Thoracic aorta (tissue), 2 donors: ENCODE measurements around the gene HMG20A. TPM values are rescaled to one million over a fixed set of nuclear protein-coding genes. Genes with fewer than 3 reads are reported as not detected.

Source experiments
- ATAC-seq: fragments of 150-250 bp; one replicate; pipeline ENCODE4 v1.8.0; 2017; ENCODE audit warnings: low read depth; ENCODE audit not compliant: insufficient number of reproducible peaks, low FRiP score
- DNase-seq: peaks from one replicate; pipeline ENCODE4 v3.0.0-alpha.2; 2020; ENCODE audit warnings: low spot score
- H3K27ac ChIP-seq, 2 donors: fragments of 200-600 bp; sonication (generic); 1 replicate in 1 of 2; 2 replicates in 1 of 2; pipeline ENCODE4 v1.5.1; 2016; ENCODE audit warnings: mild to moderate bottlenecking in 2 of 2, moderate library complexity in 2 of 2
- H3K27me3 ChIP-seq: fragments of 200-600 bp; sonication (generic); replicated peaks from 2 replicates; pipeline ENCODE4 v1.6.0; 2016; ENCODE audit warnings: mild to moderate bottlenecking; ENCODE audit not compliant: insufficient read depth
- H3K36me3 ChIP-seq: fragments of 200-600 bp; sonication (generic); one replicate; pipeline ENCODE4 v1.5.1; 2016
- H3K4me1 ChIP-seq, 2 donors: fragments of 200-600 bp; sonication (generic); 1 replicate in 1 of 2; 2 replicates in 1 of 2; pipeline versions ENCODE4 v1.5.1 to v1.6.0; 2016; ENCODE audit warnings: low read depth in 2 of 2, mild to moderate bottlenecking in 1 of 2; ENCODE audit not compliant: control insufficient read depth in 1 of 2
- H3K4me3 ChIP-seq: fragments of 200-600 bp; sonication (generic); 2 replicates; pipeline ENCODE4 v1.5.1; 2016; ENCODE audit warnings: mild to moderate bottlenecking
- H3K9me3 ChIP-seq: fragments of 200-600 bp; sonication (generic); 2 replicates; pipeline ENCODE4 v1.5.1; 2016
- total RNA-seq, 2 donors: library from RNA; depleted of rRNA; stranded (reverse); fragments of >200 nt; gene quantifications; one replicate each; pipeline versions ENCODE4 v1.1.0 to v1.2.3, GENCODE V29; 2016
- TF ChIP-seq, protein P1 (sequence below): fragments of 200-600 bp; sonication (generic); IDR thresholded peaks from one replicate; pipeline ENCODE4 v1.5.1; 2019; ENCODE audit warnings: antibody characterized with exemption

The HMG20A gene
- total RNA-seq, 2 donors from 2014 or later, result 25.7 to 47.3 TPM

DNA sequence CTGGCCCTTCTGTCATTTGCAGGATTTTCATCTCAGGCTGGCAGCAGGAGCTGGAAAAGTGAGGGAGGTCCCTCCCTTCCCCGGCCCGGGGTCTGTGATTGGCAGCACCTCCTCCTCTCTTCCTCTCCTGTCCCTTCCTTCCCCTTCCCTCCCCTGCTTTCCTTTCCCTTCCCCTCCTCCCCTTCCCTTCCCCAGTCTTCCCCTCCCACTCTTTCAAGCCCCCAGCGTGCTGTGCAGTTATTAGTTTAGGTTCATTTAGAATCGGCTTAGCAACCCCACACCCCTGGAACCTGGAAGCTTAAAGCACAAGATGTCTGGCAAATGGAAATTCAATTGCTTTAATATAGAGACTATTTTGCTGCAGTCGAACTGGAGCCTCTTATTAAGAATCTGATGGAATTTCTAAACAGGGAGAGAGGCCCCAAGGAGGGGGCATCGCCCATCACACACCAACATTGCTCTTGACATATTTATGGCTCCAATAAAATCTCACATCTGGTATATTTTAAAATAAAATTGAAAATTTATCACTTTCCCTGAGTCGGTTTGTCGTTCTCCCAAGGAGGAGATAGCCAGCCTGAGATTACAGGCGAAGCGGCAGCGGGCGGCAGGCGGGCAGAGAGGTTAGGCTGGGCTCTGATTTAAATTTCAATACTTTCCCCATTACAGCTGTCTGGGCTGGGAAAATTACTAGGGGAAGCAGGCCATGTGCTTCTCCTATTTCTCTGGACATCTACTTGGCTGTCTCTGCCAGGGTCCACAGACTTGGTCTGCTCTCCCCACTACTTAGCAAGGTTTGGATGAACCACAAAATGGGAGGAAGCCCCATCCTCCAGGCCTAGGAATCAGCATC, 113.1 kb downstream of the HMG20A start:
- H3K36me3 ChIP-seq, result no peaks in the 10 kb centered on the region
- ATAC-seq, result no peak
- no peaks in the 10 kb centered on the region for H3K9me3 ChIP-seq
- no peaks in the 10 kb centered on the region for H3K27me3 ChIP-seq
- no peak overlapping the region for H3K4me3 ChIP-seq
- no peaks in the 10 kb centered on the region for H3K4me1 ChIP-seq
- TF ChIP-seq, protein P1, sequence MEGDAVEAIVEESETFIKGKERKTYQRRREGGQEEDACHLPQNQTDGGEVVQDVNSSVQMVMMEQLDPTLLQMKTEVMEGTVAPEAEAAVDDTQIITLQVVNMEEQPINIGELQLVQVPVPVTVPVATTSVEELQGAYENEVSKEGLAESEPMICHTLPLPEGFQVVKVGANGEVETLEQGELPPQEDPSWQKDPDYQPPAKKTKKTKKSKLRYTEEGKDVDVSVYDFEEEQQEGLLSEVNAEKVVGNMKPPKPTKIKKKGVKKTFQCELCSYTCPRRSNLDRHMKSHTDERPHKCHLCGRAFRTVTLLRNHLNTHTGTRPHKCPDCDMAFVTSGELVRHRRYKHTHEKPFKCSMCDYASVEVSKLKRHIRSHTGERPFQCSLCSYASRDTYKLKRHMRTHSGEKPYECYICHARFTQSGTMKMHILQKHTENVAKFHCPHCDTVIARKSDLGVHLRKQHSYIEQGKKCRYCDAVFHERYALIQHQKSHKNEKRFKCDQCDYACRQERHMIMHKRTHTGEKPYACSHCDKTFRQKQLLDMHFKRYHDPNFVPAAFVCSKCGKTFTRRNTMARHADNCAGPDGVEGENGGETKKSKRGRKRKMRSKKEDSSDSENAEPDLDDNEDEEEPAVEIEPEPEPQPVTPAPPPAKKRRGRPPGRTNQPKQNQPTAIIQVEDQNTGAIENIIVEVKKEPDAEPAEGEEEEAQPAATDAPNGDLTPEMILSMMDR, result no peak
- DNase-seq, result no peak
- H3K27ac ChIP-seq, result no peak overlapping the region

Other genes with a start within 250 kb of the HMG20A start
- 10 to 100 TPM; 94.2 to 95.9 TPM for gene PEAK1, start 784 bp upstream of the HMG20A start, total RNA-seq
- 1 to 10 TPM in 1 of 2 donors, under 1 TPM in 1; 0.63 to 4.6 TPM for gene LINGO1, start 212.0 kb downstream of the HMG20A start, total RNA-seq